ENCODE data around the gene RGR. TPM values are rescaled to one million over a fixed set of nuclear protein-coding genes. Genes with fewer than 3 reads are reported as not detected.

Gene RGR
- total and polyA plus RNA-seq, 7 donors: 0.10 to 0.28 (median 0.25) TPM; not detected in 4

DNA sequence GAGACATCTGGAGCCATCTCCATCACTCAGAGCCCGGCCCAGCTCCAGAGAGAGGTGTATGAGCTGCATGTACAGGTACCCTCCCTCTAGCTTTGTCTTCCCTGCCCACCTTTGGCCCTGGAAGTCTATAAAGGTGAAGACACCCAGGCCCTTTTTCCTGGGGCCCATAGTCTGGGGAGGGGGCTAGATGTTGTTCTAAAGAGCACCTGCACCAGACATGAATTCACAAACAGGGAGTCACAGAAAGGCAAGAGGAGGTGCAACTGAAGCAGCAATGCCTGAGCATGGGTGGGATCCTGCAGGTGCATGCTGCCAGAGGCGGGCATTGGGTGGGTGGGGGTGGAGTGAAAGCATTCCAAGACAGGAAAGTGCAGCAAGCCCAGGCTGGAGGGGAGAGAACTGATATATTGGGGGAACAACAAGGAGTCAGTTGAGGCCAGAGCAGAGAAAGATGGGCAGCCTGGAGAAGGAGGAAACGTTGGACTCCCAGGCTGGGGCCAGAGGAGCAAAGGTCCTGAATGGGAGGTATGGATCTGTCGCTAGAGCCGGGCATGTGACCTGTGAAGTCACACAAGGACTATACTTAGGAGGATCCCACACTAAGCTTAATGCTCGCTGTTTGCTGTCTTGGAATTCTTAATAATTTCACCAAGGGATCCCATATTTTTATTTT lies 38.9 kb upstream of the RGR start:
- H3K4me1 ChIP-seq: no peaks in the 10 kb centered on the region
- WGBS, 3 donors: 71 to 78% (median 74%) methylated on average over 6 of the region's 6 CpGs
- TF ChIP-seq, protein P1, sequence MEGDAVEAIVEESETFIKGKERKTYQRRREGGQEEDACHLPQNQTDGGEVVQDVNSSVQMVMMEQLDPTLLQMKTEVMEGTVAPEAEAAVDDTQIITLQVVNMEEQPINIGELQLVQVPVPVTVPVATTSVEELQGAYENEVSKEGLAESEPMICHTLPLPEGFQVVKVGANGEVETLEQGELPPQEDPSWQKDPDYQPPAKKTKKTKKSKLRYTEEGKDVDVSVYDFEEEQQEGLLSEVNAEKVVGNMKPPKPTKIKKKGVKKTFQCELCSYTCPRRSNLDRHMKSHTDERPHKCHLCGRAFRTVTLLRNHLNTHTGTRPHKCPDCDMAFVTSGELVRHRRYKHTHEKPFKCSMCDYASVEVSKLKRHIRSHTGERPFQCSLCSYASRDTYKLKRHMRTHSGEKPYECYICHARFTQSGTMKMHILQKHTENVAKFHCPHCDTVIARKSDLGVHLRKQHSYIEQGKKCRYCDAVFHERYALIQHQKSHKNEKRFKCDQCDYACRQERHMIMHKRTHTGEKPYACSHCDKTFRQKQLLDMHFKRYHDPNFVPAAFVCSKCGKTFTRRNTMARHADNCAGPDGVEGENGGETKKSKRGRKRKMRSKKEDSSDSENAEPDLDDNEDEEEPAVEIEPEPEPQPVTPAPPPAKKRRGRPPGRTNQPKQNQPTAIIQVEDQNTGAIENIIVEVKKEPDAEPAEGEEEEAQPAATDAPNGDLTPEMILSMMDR (IDR thresholded peaks at IDR 0.05): no peak
- H3K4me3 ChIP-seq: no peak overlapping the region
- H3K27me3 ChIP-seq (ENCODE audit: insufficient read depth in 3 of 3, low read length in 2 of 3): peaks cover 0 to 2% (median 0%) of the 10 kb centered on the region in 3 donors
- intact Hi-C loops (cut with DNase I): no loop called here
- no peaks in the 10 kb centered on the region for H3K36me3 ChIP-seq (ENCODE audit: insufficient read depth in 1 of 2, low read depth in 1 of 2)
- no peak overlapping the region for H3K27ac ChIP-seq
- ATAC-seq (no peak), DNase-seq (no peak)
- no peaks in the 10 kb centered on the region for H3K9me3 ChIP-seq

DNA sequence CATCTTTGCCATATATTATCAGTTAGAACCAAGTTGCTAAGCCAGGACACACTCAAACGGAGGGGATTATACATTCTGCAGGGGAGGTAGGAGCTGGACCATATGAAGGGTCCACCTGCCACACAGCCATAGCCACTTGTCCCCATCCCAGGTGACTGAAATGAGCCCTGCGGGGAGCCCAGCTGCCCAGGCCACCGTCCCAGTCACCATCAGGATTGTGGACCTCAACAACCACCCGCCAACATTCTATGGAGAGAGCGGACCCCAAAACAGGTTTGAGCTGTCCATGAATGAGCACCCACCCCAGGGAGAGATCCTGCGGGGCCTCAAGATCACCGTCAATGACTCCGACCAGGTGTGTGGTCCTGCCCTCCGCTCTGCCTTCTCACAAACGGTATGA lies 36.8 kb upstream of the RGR start:
- intact Hi-C loops (cut with DNase I): no loop called here
- TF ChIP-seq, protein P1 (IDR thresholded peaks at IDR 0.05): no peak
- no peak overlapping the region for H3K27ac ChIP-seq
- H3K36me3 ChIP-seq (ENCODE audit: insufficient read depth in 1 of 2, low read depth in 1 of 2): no peaks in the 10 kb centered on the region
- DNase-seq (no peak), ATAC-seq (no peak)
- H3K4me3 ChIP-seq: no peak overlapping the region
- 87 to 88% (median 87%) methylated on average over 10 of the region's 10 CpGs for WGBS, 3 donors
- no peaks in the 10 kb centered on the region for H3K4me1 ChIP-seq
- peaks cover 0 to 4% (median 0%) of the 10 kb centered on the region in 3 donors for H3K27me3 ChIP-seq (ENCODE audit: insufficient read depth in 3 of 3, low read length in 2 of 3)
- H3K9me3 ChIP-seq: no peaks in the 10 kb centered on the region

DNA sequence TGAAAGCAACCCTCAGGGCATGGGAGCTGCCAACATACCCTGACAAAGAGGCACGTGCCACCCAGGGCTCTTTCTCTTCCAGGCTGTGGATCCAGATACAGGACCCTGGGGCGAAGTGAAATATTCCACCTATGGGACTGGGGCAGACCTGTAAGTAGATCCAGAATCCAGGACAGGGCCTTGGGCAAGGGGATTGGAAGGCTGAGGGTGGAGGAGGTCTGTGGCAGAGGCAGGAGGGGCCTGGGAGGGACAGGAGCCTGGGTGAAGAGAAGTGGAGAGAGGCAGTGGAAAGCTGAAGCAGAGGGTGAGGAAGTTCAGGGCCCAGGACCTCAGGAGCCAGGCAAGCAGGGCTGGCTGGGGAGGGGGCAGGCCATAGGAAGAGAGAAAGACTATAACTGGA lies 33.3 kb upstream of the RGR start:
- Histone ChIP-seq H3K27me3 (ENCODE audit: insufficient read depth in 3 of 3, low read length in 2 of 3) (peaks cover 0 to 3% (median 0%) of the 10 kb centered on the region in 3 donors), H3K4me3 (no peak overlapping the region), H3K9me3 (no peaks in the 10 kb centered on the region), H3K27ac (no peak overlapping the region), H3K4me1 (no peaks in the 10 kb centered on the region), H3K36me3 (ENCODE audit: insufficient read depth in 1 of 2, low read depth in 1 of 2) (no peaks in the 10 kb centered on the region)
- intact Hi-C loops (cut with DNase I): no loop called here
- WGBS, 3 donors: 74 to 84% (median 84%) methylated on average over 2 of the region's 2 CpGs
- DNase-seq: no peak
- no peak for ATAC-seq
- TF ChIP-seq, protein P1 (IDR thresholded peaks at IDR 0.05): no peak

DNA sequence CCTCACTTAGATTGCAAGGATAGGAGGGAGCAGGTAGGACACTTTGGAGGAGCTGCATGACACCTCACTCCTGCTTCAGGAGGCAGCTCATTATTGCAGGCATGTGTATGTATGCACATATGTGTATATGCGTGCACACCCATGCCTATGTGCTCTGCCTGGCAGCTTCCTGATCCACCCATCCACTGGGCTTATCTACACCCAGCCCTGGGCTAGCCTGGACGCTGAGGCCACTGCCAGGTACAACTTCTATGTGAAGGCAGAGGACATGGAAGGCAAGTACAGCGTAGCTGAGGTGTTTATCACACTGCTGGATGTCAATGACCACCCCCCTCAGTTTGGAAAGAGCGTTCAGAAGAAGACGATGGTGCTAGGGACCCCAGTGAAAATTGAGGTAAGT lies 32.8 kb upstream of the RGR start:
- Histone ChIP-seq H3K27ac (no peak overlapping the region), H3K9me3 (no peaks in the 10 kb centered on the region), H3K27me3 (ENCODE audit: insufficient read depth in 3 of 3, low read length in 2 of 3) (peaks cover 0 to 3% (median 0%) of the 10 kb centered on the region in 3 donors), H3K4me1 (no peaks in the 10 kb centered on the region), H3K36me3 (ENCODE audit: insufficient read depth in 1 of 2, low read depth in 1 of 2) (no peaks in the 10 kb centered on the region), H3K4me3 (no peak overlapping the region)
- 78 to 86% (median 80%) methylated on average over 5 of the region's 5 CpGs for WGBS, 3 donors
- intact Hi-C loops (cut with DNase I): no loop called here
- DNase-seq (no peak), ATAC-seq (no peak)
- TF ChIP-seq, protein P1 (IDR thresholded peaks at IDR 0.05): no peak

DNA sequence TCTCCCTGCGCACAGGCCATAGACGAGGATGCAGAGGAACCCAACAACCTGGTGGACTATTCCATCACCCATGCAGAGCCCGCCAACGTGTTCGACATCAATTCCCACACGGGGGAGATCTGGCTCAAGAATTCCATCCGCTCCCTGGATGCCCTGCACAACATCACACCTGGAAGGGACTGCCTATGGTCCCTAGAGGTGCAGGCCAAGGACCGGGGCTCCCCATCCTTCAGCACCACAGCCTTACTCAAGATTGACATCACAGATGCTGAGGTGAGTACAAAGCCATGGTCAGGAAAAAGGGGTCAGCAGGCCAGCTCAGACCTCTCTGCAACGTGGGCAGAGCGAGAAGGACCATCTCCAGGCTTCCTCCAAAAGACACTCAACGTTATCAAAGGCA lies 31.8 kb upstream of the RGR start:
- peaks cover 0 to 3% (median 0%) of the 10 kb centered on the region in 3 donors for H3K27me3 ChIP-seq (ENCODE audit: insufficient read depth in 3 of 3, low read length in 2 of 3)
- DNase-seq (no peak), ATAC-seq (no peak)
- H3K27ac ChIP-seq: no peak overlapping the region
- H3K36me3 ChIP-seq (ENCODE audit: insufficient read depth in 1 of 2, low read depth in 1 of 2): no peaks in the 10 kb centered on the region
- TF ChIP-seq, protein P1 (IDR thresholded peaks at IDR 0.05): no peak
- no peaks in the 10 kb centered on the region for H3K4me1 ChIP-seq
- H3K4me3 ChIP-seq: no peak overlapping the region
- WGBS, 3 donors: 84 to 90% (median 86%) methylated on average over 11 of the region's 11 CpGs
- intact Hi-C loops (cut with DNase I): no loop called here
- no peaks in the 10 kb centered on the region for H3K9me3 ChIP-seq
